Activated naive CD4-positive, alpha-beta T cell treated with anti-CD3 and anti-CD28 coated beads, Interleukin-2, amount 10 ng/mL, durations not matched to agents 7 days and 5 days (primary cell): ENCODE measurements around the gene TICAM1.
"Not testable (repeated sequence)": the region's sequence is repeated elsewhere in the genome, so short reads cannot be mapped to it uniquely, and the experiment has no call there.

ENCODE experiments used
- CTCF ChIA-PET: fragments of 350-600 bp; sonication (Branson Sonifier 250); formaldehyde crosslinking; loops from one replicate; lab custom pipeline; 2021; ENCODE audit warnings: antibody characterized with exemption; lab: Charles Lee
- DNase-seq: peaks from one replicate; pipeline ENCODE4 v3.0.0-alpha.2; 2020
- H3K27ac Mint-ChIP-seq: one replicate; pipeline ENCODE4 v1.8.0; 2021; ENCODE audit warnings: mild to moderate bottlenecking, moderate library complexity, mixed read lengths
- H3K27me3 Mint-ChIP-seq: one replicate; pipeline ENCODE4 v1.8.0; 2021; ENCODE audit warnings: mild to moderate bottlenecking, mixed read lengths
- H3K36me3 Mint-ChIP-seq: one replicate; pipeline ENCODE4 v1.8.0; 2021; ENCODE audit warnings: mixed read lengths
- H3K4me1 Mint-ChIP-seq: one replicate; pipeline ENCODE4 v1.8.0; 2021; ENCODE audit warnings: mixed read lengths
- H3K4me3 Mint-ChIP-seq: one replicate; pipeline ENCODE4 v1.8.0; 2021; ENCODE audit warnings: mild to moderate bottlenecking, moderate library complexity, mixed read lengths
- H3K9me3 Mint-ChIP-seq: one replicate; pipeline ENCODE4 v1.8.0; 2021; ENCODE audit warnings: mixed read lengths

Gene TICAM1

GRCh38 chr19:4830332-4830731 lies 1.2 kb downstream of the TICAM1 start:
- peaks cover 4% of the 10 kb centered on the region for H3K27me3 Mint-ChIP-seq

GRCh38 chr19:4829001-4829712 lies 2.4 kb downstream of the TICAM1 start:
- CTCF ChIA-PET: interaction anchor here (1.0 to 3.5 kb wide), 3 partner anchors 12 to 25 kb away, joined by 3 to 21 read pairs (median 3); no protein-coding TSS in a partner anchor
- peaks cover 10% of the 10 kb centered on the region for H3K36me3 Mint-ChIP-seq

More at GRCh38 chr19:4830332-4830731, 1.2 kb downstream of the TICAM1 start:
- H3K9me3 Mint-ChIP-seq: no peaks in the 10 kb centered on the region
- peak overlapping the region; percentile 91 for H3K4me3 Mint-ChIP-seq
- H3K36me3 Mint-ChIP-seq: peaks cover 10% of the 10 kb centered on the region
- CTCF ChIA-PET: interaction anchor here (1.6 to 3.5 kb wide), 2 partner anchors 21 to 81 kb away, joined by 6 to 21 read pairs; no protein-coding TSS in a partner anchor
- peaks cover 35% of the 10 kb centered on the region for H3K4me1 Mint-ChIP-seq
- DNase-seq: no peak
- H3K27ac Mint-ChIP-seq: peak overlapping the region; percentile 90

GRCh38 chr19:4823577-4823976 lies 7.9 kb downstream of the TICAM1 start:
- Mint-ChIP-seq H3K27me3 (no peaks in the 10 kb centered on the region), H3K36me3 (peaks cover 10% of the 10 kb centered on the region), H3K4me1 (peaks cover 8% of the 10 kb centered on the region), H3K4me3 (no peak overlapping the region), H3K27ac (no peak overlapping the region), H3K9me3 (no peaks in the 10 kb centered on the region)
- no peak for DNase-seq
- CTCF ChIA-PET: interaction anchor here (1.2 to 2.3 kb wide), 3 partner anchors 12 to 88 kb away, joined by 6 to 9 read pairs (median 7); no protein-coding TSS in a partner anchor

More at GRCh38 chr19:4829001-4829712, 2.4 kb downstream of the TICAM1 start:
- Mint-ChIP-seq H3K9me3 (no peaks in the 10 kb centered on the region), H3K4me3 (peak overlapping the region; percentile 48), H3K4me1 (peaks cover 35% of the 10 kb centered on the region), H3K27ac (peak overlapping the region; percentile 56), H3K27me3 (peaks cover 1% of the 10 kb centered on the region)
- DNase-seq: no peak

- CTCF ChIA-PET: interaction anchor here (1.2 to 2.5 kb wide), 2 partner anchors 10 to 12 kb away, joined by 6 to 11 read pairs; no protein-coding TSS in a partner anchor
- H3K9me3 Mint-ChIP-seq, H3K27me3 Mint-ChIP-seq, H3K27ac Mint-ChIP-seq, H3K4me3 Mint-ChIP-seq, DNase-seq, H3K4me1 Mint-ChIP-seq: not testable (repeated sequence)
- peaks cover 12% of the 10 kb centered on the region for H3K36me3 Mint-ChIP-seq
Measured at GRCh38 chr19:4822354-4822753, 9.2 kb downstream of the TICAM1 start.

- no peaks in the 10 kb centered on the region for H3K27me3 Mint-ChIP-seq
- DNase-seq: no peak
- no peaks in the 10 kb centered on the region for H3K9me3 Mint-ChIP-seq
- peaks cover 22% of the 10 kb centered on the region for H3K36me3 Mint-ChIP-seq
- no peaks in the 10 kb centered on the region for H3K4me1 Mint-ChIP-seq
- H3K4me3 Mint-ChIP-seq: no peak overlapping the region
- no peak overlapping the region for H3K27ac Mint-ChIP-seq
- CTCF ChIA-PET: interaction anchor here (2.5 kb wide), 1 partner anchor 11 kb away, joined by 11 read pairs; no protein-coding TSS in a partner anchor
Measured at GRCh38 chr19:4821265-4821664, 10.2 kb downstream of the TICAM1 start.

GRCh38 chr19:4817467-4818277 lies 13.8 kb downstream of the TICAM1 start:
- CTCF ChIA-PET: interaction anchor here (0.7 to 2.4 kb wide), 4 partner anchors 8 to 93 kb away, joined by 3 to 13 read pairs (median 4); no protein-coding TSS in a partner anchor
- H3K27ac Mint-ChIP-seq: no peak overlapping the region
- no peaks in the 10 kb centered on the region for H3K27me3 Mint-ChIP-seq
- DNase-seq: no peak
- H3K4me3 Mint-ChIP-seq: no peak overlapping the region
- peaks cover 22% of the 10 kb centered on the region for H3K36me3 Mint-ChIP-seq
- H3K9me3 Mint-ChIP-seq: no peaks in the 10 kb centered on the region
- peaks cover 12% of the 10 kb centered on the region for H3K4me1 Mint-ChIP-seq

GRCh38 chr19:4816950-4817278 lies 14.6 kb downstream of the TICAM1 start:
- H3K36me3 Mint-ChIP-seq: peaks cover 22% of the 10 kb centered on the region
- peaks cover under 1% of the 10 kb centered on the region for H3K27me3 Mint-ChIP-seq
- peaks cover 12% of the 10 kb centered on the region for H3K4me1 Mint-ChIP-seq
- DNase-seq: no peak
- H3K27ac Mint-ChIP-seq: no peak overlapping the region
- no peaks in the 10 kb centered on the region for H3K9me3 Mint-ChIP-seq
- CTCF ChIA-PET: interaction anchor here (0.7 to 2.4 kb wide), 3 partner anchors 8 to 94 kb away, joined by 3 to 13 read pairs (median 3); no protein-coding TSS in a partner anchor
- H3K4me3 Mint-ChIP-seq: no peak overlapping the region

- peaks cover 5% of the 10 kb centered on the region for H3K27me3 Mint-ChIP-seq
- H3K9me3 Mint-ChIP-seq: no peaks in the 10 kb centered on the region
- peaks cover 22% of the 10 kb centered on the region for H3K36me3 Mint-ChIP-seq
- DNase-seq: no peak
- no peak overlapping the region for H3K27ac Mint-ChIP-seq
- H3K4me1 Mint-ChIP-seq: peaks cover 15% of the 10 kb centered on the region
- CTCF ChIA-PET: interaction anchor here (0.7 to 0.8 kb wide), 2 partner anchors 12 to 94 kb away, joined by 3 read pairs; no protein-coding TSS in a partner anchor
- H3K4me3 Mint-ChIP-seq: no peak overlapping the region
Measured at GRCh38 chr19:4816202-4816949, 15.1 kb downstream of the TICAM1 start.

- Mint-ChIP-seq H3K36me3 (peaks cover 20% of the 10 kb centered on the region), H3K4me1 (peaks cover 15% of the 10 kb centered on the region), H3K9me3 (no peaks in the 10 kb centered on the region), H3K27ac (peak overlapping the region; percentile 59), H3K4me3 (peak overlapping the region; percentile 16), H3K27me3 (peaks cover 5% of the 10 kb centered on the region)
- DNase-seq: peak; percentile 85
- CTCF ChIA-PET: interaction anchor here (1.2 kb wide), 1 partner anchor 36 kb away, joined by 3 read pairs; no protein-coding TSS in a partner anchor
Measured at GRCh38 chr19:4815426-4816201, 15.9 kb downstream of the TICAM1 start.

GRCh38 chr19:4814625-4815425 lies 16.7 kb downstream of the TICAM1 start:
- no peak overlapping the region for H3K4me3 Mint-ChIP-seq
- peaks cover 20% of the 10 kb centered on the region for H3K36me3 Mint-ChIP-seq
- H3K9me3 Mint-ChIP-seq: no peaks in the 10 kb centered on the region
- CTCF ChIA-PET: interaction anchor here (0.8 to 1.2 kb wide), 2 partner anchors 37 to 40 kb away, joined by 3 read pairs; no protein-coding TSS in a partner anchor
- H3K27ac Mint-ChIP-seq: peak overlapping the region; percentile 59
- H3K4me1 Mint-ChIP-seq: peaks cover 15% of the 10 kb centered on the region
- peaks cover 5% of the 10 kb centered on the region for H3K27me3 Mint-ChIP-seq
- no peak for DNase-seq

- CTCF ChIA-PET: interaction anchor here (0.8 to 4.9 kb wide), 12 partner anchors 11 to 221 kb away, joined by 3 to 141 read pairs (median 12); partner anchors contain the start of genes FEM1A and TICAM1
- Mint-ChIP-seq H3K27ac (peak overlapping the region; percentile 59), H3K4me1 (peaks cover 17% of the 10 kb centered on the region), H3K9me3 (no peaks in the 10 kb centered on the region), H3K27me3 (peaks cover 5% of the 10 kb centered on the region), H3K36me3 (peaks cover 5% of the 10 kb centered on the region), H3K4me3 (no peak overlapping the region)
- DNase-seq: peak; percentile 93
Measured at GRCh38 chr19:4811328-4812131, 20.0 kb downstream of the TICAM1 start.
